HEK293T (cell line): Measurements from ENCODE around the gene FBLN2.

ENCODE experiments used
- CTBP1 ChIP-seq: fragments of 450-650 bp; IDR thresholded peaks from 2 replicates; pipeline ENCODE4 v1.6.1; 2016; ENCODE audit warnings: borderline replicate concordance
- FOXK2 ChIP-seq: fragments of 450-650 bp; IDR thresholded peaks from 2 replicates; pipeline ENCODE4 v1.6.1; 2016; ENCODE audit warnings: mild to moderate bottlenecking
- FOXM1 ChIP-seq: fragments of 450-650 bp; IDR thresholded peaks from 2 replicates; pipeline ENCODE4 v1.6.1; 2017; ENCODE audit warnings: mild to moderate bottlenecking, borderline replicate concordance
- HDGF ChIP-seq: fragments of 450-650 bp; IDR thresholded peaks from 2 replicates; pipeline ENCODE4 v1.6.1; 2017; ENCODE audit warnings: antibody characterized with exemption, borderline replicate concordance
- SP1 ChIP-seq: fragments of 450-650 bp; IDR thresholded peaks from 2 replicates; pipeline ENCODE4 v1.6.1; 2017
- TARDBP ChIP-seq: fragments of 450-650 bp; IDR thresholded peaks from 2 replicates; pipeline ENCODE4 v1.6.1; 2016

DNA sequence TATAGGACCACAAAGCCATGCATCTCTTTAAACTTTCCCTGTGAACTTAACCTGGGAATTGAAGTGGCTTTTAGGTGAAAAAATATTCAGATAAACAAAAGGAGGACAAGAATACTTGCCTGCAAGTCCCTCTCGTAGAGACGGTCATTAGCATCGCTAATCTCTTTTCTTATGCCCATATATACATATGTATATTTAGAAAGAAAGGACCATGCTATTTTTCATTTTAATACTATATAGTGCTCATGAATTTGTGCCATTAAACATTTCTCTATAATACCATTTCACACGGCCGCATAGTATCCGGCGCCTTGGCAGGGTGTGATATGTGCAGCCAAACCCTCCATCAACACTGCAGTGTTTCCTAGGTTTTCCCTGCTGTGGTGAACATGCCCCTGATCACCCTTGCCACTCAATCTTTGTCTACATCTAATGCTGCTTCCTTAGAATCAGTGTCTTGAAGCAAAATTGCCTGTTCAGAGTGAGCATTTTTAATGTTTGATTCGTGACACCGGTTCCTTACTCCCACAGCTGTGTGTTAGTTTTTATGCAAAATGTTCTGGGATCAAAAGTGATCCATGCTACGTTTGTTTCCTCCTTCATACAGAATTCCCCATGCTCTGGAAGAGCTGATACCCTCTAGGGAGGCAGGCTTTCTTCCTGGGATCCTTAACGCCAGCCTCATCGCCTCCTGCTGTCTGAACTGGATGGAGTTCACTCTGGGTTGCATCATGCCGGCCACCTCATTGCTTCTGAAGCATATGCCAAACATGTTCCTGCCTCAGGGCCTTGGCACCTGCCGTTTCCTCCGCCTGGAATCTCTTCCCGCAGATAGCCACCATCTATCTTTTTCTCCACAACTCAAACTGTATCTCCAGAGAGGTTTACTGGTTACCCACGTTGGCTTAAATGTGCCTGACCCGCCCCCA, 118.1 kb downstream of the FBLN2 start:
- TF ChIP-seq CTBP1 (no peak), TARDBP (no peak), FOXM1 (no peak), SP1 (no peak), HDGF (no peak), FOXK2 (no peak)
